Head of caudate nucleus (tissue), 42 donors: ENCODE measurements around the gene LCT.
"Not testable (repeated sequence)": the region's sequence is repeated elsewhere in the genome, so short reads cannot be mapped to it uniquely, and the experiment has no call there.

ENCODE experiments used
- DNase-seq, 42 donors: peaks; one replicate each; pipeline versions ENCODE4 v3.0.0 to v3.0.0-alpha.2; 2020 to 2021; ENCODE audit warnings: mixed read lengths in 7 of 42
- intact Hi-C: fragments of 100-400 bp; cut with DNase I; formaldehyde crosslinking; loops from one replicate; pipeline ENCODE4 v1.15.0; 2022

Gene LCT

DNA sequence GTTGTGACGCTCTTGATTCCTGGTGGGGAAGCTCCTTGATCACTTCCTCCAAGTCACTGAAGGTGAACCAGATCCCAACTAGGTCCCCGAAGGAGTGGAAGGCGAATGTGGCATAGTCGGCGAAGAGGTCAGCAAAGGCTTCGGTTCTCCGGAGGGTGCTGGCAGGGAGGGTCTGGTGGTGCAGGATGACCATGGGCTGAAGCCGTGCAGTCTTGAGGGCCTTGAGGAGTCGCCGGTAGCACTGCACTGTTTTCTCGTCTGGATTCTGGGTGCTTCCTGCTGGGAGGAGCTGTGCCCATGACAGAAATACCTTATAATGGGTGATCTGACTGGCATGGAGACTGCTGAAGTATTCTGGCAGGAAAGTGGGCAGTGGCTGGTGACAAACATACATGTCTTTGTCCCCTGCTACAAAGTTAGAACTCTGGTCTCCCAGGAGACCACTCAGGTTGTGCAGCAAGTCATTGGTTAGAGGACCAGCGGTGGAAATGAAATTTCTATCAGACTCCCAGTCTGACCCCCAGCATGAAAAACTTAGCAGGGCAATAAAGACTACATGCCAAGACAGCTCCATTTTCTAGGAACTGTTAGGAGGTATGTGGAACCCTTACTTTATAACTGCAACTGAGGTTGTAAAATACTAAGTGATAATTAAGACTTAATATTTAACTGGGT, at the start of gene LCT:
Gene LCT (minus strand): TSS at position 589 of the 675 bp plus-strand sequence. CDS start 15 bp downstream, at position 574.
- intact Hi-C loops, result no loop called here
- no peak for DNase-seq

DNA sequence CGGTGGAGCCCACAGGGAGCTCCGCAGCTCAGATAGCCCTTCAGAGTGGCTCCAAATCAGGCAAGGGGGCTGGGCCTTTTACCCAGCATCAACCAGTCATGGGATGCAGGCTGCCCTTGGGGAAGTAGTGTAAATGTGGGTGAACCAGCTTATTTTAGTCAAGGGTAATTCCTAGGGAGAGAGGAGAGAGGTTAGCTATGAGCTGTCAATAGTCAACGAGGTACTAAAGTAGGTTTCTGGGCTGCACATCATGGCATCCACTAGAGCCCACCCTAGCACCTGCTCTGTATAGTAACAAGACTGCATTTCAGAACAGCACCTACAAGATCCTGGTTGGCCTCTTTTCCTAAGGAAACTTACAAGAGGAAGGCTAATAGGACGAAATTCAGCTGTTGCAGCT, 48.7 kb upstream of the LCT start:
- intact Hi-C loops, result no loop called here
- DNase-seq, result no peak

DNA sequence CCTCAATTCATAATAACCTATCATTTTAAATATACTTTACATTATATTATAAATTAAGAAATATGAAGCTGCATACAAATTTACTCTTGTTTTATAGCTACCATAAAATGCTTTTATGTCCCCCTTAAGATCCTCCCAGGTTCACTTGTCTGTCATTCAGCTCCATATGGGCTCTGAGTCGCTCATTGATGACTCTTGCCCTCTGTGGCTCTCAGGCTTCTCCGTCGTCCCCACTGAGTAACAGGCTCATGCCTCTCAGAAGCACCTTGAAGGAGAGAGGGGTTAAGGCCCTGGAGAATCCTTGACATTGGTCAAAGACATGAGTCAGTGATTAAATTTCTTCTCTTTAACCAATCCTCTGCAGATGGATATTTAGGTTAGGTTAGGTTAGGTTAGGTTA, 45.4 kb upstream of the LCT start:
- intact Hi-C loops, result no loop called here
- no peak for DNase-seq

DNA sequence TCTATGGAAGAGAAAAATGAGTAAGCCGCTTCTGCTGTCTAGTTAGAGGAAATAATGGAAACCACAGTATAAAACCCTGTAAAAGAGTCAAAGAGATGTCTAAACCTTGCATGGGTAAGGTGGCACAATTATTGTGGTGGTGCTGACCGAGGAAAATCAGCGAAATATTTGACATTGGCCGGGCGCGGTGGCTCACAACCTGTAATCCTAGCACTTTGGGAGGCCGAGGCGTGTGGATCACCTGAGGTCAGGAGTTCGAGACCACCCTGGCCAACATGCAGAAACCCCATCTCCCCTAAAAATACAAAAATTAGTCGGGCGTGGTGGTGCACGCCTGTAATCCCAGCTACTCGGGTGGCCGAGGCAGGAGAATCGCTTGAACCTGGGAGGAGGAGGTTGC, 39.8 kb upstream of the LCT start:
- DNase-seq, result peak in 1 of 42 donors; percentile 47
- intact Hi-C loops, result not testable (repeated sequence)

DNA sequence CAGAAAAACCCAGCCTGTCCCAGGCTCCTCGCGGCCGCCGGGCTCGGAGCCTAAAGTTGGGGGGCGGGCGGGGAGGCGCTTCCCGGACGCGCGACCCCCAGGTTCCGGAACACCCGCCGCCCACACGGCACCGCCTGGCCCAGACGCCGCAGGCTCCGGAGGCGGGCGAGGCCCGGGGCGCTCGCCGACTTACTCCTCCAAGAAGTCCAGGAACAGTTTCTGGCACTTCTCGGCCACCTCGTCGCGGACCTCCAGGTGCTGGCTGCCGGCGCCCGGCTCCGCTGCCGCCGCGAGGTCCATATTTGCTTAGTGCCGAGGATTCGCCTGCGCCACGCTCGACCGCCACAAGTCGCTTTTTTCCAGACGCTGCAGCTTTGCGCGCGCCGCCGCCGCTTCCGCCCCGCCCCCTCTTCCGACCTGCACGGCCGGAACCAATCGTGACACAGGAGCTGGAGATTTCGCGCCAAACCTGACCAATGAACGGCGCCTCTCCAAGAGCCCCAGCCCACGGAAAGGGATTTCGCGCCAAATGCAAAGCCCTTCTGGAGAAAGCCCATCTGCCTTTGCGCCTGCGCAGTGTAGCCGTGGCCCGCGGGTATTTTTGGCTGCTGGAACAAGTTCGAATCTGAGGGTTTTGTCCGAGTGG, 39.2 kb upstream of the LCT start, which contains the start of gene MCM6:
Gene MCM6 (minus strand): TSS at position 378 of the 646 bp plus-strand sequence. CDS start 78 bp downstream, at position 300.
- intact Hi-C loops, result no loop called here

DNA sequence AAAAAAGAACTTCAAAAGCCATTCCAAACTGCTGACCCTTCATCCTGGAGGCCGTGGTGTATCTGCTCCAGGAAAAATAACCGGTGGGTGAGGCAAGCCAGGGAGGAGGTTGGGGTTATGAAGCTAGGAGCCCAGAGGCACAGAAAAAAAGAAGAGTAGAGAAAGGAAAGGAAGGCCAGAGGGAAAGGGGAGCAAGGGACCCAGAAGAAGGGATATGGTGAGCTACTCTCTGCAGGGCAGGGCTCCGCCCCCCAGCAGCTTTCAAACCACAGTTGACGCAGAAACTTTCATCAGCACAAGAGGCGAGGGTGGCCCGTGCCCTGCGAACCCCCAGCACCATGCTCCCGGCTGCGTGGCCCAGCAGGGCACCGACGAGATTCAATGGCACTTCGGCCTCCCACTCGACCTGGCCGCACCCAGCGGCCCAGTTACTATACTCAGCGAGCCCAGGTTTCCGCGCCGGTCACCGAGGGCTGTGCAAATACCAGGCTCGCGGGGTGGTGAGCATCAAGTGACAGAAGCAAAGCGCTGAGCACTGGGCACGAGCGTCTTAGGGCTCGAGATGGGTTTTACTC, 38.6 kb upstream of the LCT start:
- intact Hi-C loops, result no loop called here
- DNase-seq, result peak in 39 of 42 donors; percentile 4 to 66 (median 30)

More for the DNA sequence above, 39.2 kb upstream of the LCT start, which contains the start of gene MCM6:
- peak; percentile 89 to 98 (median 95) for DNase-seq

DNA sequence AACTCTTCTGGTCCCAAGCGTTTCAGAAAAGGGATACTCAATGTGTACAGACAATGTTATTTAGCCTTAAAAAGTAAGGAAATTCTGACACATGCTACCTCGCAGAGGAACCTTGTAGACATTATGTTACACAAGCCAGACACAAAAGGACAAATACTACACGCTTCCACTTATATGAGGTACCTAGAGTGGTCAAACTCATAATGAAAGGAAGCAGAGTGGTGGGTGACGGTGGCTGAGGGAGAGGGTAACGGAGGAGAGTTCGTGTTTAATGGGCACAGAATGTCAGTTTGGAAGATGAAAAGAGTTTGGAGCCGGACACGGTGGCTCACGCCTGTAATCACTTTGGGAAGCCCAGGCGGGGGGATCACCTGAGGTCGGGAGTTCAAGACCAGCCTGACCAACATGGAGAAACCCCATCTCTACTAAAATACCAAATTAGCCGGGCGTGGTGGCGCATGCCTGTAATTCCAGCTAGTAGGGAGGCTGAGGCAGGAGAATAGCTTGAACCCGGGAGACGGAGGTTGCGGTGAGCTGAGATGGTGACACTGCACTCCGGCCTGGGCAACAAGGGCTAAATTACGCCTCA, 37.9 kb upstream of the LCT start:
- DNase-seq, result peak in 1 of 42 donors; percentile 16
- intact Hi-C loops, result no loop called here

DNA sequence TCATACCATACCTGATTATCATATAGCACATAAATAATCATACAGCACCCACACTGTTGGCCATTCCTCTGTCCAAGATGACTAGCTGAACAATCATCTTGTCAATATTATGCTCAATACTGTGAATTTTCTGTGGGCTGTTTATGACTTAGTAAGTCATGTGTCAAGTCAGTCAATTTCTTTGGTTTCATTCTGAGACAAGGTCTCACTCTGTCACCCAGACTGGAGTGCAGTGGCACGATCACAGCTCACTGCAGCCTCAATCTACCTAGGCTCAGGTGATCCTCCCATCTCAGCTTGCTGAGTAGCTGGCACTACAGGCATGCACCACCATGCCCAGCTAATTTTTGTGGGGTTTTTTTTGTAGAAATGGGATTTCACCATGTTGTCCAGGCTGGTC, 33.6 kb upstream of the LCT start:
- intact Hi-C loops, result no loop called here
- DNase-seq, result no peak

DNA sequence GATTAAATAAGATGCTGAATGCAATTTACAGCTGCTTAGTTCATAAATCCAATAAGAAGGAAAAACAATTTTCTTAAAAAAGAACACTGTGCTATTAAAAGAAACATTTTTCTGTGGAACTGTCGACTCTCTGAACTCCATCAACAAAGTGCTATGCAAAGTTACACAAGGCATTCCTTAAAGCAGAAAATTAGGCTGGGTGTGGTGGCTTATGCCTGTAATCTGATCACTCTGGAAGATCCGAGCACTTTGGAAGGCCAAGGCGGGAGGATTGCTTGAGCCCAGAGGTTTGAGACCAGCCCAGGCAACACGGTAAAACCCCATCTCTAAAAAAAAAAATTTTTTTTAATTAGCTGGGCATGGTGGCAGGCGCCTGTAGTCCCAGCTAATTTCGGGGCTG, 26.2 kb upstream of the LCT start:
- no peak for DNase-seq
- intact Hi-C loops, result no loop called here

DNA sequence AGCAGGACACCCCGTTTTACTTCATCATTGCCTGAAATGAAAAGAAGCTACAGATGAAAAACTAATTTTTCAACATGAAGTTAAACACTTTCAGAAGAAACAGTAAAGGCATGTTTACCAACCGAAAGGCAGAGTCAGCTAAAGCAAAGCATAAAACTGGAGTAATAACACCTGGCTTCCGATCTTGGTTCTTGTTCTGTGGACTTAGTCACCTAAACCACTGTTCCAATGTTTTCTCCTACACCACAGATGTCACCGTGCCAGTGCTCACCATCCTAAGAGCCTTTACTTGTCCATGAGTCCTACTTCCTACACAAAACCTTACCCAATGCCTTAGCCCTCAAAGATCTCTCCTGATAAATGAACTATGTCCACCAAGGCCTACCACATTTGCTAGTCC, 25.7 kb upstream of the LCT start:
- DNase-seq, result no peak
- intact Hi-C loops, result no loop called here

DNA sequence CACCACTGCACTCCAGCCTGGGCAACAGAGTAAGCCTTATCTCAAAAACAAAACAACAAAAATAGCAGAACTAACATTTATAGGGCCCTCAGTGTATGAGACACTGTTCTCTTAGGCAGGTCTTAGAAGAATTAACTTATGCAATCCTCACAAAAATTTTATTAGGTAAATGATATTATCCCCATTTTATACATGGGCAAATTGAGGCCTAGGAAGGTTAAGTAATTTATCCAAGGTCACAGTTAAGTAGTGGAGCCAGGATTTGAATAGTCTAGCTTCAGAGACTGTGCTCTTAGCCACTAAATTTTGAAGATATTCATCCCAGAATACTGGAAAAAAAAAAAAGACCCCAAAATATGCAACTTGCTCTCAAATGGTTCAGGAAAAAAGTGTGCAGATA, 16.4 kb upstream of the LCT start:
- intact Hi-C loops, result no loop called here
- no peak for DNase-seq

DNA sequence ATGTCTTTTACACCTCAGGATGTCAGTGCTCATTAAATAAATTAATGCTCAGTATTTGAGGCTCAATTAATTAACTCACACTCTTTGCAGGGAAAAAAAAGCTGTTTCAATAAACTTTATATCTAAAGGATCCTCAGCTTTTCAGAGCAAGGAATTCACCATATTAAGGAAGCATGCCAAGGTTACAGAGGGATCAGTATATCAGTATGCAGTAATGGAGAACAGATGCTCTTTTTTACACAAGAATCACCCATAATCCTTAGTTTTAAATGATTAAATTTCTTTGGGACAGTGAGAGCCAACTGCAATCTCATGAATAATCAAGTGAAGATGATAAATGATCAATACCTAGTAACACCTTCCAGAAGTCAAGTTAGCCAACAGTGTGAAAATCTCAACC, 14.9 kb upstream of the LCT start:
- DNase-seq, result no peak
- intact Hi-C loops, result no loop called here

DNA sequence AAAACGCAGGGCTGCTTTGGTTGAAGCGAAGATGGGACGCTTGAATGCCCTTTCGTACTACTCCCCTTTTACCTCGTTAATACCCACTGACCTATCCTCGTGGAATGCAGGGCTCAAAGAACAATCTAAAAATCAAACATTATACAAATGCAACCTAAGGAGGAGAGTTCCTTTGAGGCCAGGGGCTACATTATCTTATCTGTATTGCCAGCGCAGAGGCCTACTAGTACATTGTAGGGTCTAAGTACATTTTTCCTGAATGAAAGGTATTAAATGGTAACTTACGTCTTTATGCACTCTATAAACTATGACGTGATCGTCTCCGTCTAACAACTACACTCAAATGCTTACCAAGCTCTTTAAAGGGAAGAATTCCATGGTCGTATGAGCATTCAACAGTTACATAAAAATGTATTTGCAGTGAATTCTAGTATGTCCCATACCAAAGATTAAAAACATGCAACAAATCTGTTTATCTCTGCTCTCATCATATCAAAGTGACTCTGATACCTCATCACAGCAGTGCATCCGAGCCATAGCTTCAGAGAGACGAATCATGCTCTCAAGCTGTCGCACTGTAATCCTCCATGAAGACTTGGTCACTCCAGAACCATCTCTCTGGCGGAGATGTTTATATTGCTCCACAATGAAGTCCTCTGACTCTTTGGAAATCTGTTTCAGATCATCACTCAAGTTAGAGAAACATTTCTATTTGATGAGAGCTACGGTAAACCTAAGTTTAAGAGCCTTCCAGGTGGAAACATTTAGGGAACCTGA, 14.1 kb upstream of the LCT start:
- DNase-seq, result no peak
- intact Hi-C loops, result no loop called here

DNA sequence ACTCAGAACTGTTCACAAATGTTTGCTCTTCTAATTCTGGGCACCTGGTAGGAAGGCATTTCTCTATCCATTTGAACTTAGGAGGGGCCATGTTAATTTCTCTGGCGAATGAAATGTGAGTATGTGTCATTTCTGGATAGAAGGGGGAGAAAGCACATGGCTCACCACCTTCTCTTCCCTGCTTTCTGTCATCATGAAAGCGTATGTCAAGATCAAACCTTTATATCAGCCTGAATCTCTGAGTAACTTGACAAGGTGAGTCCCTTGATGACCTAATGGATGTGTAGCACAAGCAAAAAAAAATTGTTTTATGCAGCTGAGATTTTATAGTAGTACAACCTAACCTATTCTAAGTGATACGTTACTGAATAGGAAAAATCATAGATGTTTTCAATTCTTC, 12.1 kb upstream of the LCT start:
- intact Hi-C loops, result no loop called here
- DNase-seq, result no peak

DNA sequence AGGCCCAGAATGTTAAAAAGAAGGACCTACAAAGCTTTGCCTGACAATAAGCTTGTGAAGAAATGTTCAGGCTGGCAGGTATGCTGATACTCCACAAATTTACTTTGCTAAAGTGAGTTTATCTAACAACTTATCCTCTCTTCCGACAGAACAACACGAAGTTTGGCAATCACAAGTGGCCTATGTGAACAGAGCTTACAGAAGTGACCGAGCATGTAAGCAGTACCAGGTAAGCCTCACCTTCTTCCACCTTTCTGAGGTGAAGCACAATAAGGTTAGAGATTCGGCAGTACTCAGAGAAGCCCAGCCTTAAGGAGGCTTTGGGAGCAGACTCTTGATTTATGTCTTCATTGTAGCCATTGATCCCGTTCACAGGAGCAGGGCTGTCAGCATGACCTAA, 9.0 kb upstream of the LCT start:
- intact Hi-C loops, result no loop called here
- DNase-seq, result no peak

DNA sequence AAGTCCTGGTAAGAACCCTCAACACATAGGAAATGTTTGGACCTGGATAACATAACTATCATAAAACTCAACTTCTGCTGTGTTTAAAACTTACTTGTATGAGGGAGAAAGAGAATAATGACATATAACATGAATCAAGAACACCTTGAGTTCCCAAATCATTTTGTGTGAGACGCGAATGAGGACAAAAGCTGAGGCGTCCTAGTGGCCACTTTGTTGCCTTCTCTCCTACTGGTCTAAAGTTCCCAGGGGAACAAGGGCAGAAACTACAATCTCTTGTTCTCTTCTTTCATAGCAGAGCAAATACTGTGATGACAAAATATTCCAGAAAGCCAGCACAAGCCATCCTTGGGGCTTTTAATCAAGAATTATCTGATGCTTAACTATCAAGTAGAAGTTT, 8.3 kb upstream of the LCT start:
- no peak for DNase-seq
- intact Hi-C loops, result no loop called here

DNA sequence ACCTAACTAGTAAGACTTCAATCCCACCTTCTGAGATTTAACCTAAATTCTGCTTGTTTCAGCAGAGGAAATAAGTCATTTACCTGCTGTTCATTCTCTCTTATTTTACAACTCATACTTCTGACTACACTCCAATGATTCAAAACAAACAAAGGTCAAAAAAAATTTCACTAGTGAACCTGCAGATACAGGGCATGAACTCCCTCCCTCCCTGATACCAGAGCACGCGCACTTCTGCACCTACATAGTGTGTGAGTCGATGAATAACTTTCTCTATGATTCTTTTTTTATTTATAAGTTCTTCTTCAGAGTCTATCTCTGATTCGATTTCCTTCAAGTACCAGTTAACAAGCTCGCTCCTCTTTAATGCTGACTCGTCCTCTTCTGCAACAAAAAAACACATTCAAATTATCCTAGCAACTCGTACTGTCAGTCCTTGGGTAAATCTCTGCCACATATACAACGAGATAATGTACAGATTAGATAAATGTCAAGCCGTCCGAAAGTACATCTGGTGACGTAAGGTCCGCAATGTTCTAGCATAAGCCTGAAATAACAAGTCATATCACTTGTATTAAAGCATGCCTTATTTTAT, 7.4 kb upstream of the LCT start:
- no peak for DNase-seq
- intact Hi-C loops, result no loop called here

DNA sequence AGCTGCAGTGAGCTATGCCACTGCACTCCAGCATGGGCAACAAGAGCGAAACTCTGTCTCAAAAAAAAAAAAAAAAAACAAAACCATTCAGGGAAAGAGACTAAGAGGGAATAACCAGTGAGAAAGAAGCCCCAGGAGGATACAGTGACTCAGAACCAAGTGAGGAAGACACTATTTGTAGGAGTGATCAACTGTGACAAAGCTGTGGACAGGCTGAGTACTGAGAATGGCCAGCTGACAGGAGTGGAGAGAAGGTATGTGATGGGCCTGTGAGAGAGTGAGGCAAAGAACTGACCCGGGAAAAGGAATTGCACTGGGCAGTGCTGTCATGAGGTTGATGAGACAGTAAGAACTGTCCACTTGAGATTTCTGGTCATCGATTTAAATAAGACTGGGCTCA, 6.7 kb upstream of the LCT start:
- intact Hi-C loops, result no loop called here

DNA sequence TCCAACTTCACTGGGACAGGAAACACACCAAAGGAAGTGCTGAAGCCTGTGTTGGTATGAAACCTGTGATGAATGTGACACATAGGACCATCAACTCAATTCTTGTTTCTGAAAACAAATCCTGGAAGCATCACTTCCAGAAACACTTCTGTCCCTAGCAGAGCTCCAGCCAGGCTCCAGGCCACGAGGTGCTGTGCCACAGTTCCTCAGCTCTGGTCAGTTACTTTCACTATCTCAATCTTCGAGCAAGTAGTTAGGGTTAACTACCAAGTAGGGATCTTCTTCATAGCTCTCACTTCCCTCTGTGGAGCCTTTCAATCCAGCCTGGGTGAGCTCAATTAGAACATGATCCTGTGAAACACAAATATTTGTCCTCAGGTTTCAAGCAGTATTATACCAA, 3.6 kb upstream of the LCT start:
- intact Hi-C loops, result no loop called here
- DNase-seq, result peak in 3 of 42 donors; percentile 1 to 16 (median 3)

More for the DNA sequence above, 6.7 kb upstream of the LCT start:
- no peak for DNase-seq
